Choroid plexus epithelial cell (primary cell): Measurements from ENCODE around the gene FAM78A.

Source experiments
- DNase-seq: peaks from one replicate; pipeline ENCODE4 v3.0.0-alpha.2; 2010; ENCODE audit warnings: low read depth
- H3K4me3 ChIP-seq: 2 replicates; pipeline ENCODE4 v1.5.1; 2011; ENCODE audit warnings: low read depth, mild to moderate bottlenecking, control low read depth, low read length, moderate library complexity
- TF ChIP-seq, protein P1 (sequence below): conservative IDR thresholded peaks from 2 replicates; pipeline ENCODE4 v1.5.1; 2011; ENCODE audit warnings: low read depth, mild to moderate bottlenecking, control low read depth, inconsistent platforms, low read length, moderate library complexity

The FAM78A gene

GRCh38 chr9:131308452-131308851 is 32.1 kb upstream of the FAM78A start:
- DNase-seq, result no peak
- TF ChIP-seq, protein P1, sequence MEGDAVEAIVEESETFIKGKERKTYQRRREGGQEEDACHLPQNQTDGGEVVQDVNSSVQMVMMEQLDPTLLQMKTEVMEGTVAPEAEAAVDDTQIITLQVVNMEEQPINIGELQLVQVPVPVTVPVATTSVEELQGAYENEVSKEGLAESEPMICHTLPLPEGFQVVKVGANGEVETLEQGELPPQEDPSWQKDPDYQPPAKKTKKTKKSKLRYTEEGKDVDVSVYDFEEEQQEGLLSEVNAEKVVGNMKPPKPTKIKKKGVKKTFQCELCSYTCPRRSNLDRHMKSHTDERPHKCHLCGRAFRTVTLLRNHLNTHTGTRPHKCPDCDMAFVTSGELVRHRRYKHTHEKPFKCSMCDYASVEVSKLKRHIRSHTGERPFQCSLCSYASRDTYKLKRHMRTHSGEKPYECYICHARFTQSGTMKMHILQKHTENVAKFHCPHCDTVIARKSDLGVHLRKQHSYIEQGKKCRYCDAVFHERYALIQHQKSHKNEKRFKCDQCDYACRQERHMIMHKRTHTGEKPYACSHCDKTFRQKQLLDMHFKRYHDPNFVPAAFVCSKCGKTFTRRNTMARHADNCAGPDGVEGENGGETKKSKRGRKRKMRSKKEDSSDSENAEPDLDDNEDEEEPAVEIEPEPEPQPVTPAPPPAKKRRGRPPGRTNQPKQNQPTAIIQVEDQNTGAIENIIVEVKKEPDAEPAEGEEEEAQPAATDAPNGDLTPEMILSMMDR, result no peak
- no peak overlapping the region for H3K4me3 ChIP-seq

DNA sequence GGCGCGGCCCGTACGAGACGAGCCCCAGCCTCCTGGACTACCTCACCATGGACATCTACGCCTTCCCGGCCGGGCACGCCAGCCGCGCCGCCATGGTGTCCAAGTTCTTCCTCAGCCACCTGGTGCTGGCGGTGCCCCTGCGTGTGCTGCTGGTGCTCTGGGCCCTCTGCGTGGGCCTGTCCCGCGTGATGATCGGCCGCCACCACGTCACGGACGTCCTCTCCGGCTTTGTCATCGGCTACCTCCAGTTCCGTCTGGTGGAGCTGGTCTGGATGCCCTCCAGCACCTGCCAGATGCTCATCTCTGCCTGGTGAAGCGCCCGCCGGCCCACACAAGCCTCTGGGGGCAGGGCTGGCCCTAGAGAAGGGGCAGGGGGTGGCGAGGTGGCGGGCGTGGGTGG is 31.7 kb upstream of the FAM78A start:
- TF ChIP-seq, protein P1, result no peak
- no peak for DNase-seq
- no peak overlapping the region for H3K4me3 ChIP-seq

GRCh38 chr9:131306397-131307004 is 30.2 kb upstream of the FAM78A start:
- DNase-seq, result no peak
- TF ChIP-seq, protein P1, result no peak

GRCh38 chr9:131304676-131305355 is 28.5 kb upstream of the FAM78A start:
- H3K4me3 ChIP-seq, result no peak overlapping the region
- DNase-seq, result peak; percentile 25
- TF ChIP-seq, protein P1, result no peak

More at GRCh38 chr9:131306397-131307004, 30.2 kb upstream of the FAM78A start:
- no peak overlapping the region for H3K4me3 ChIP-seq

- no peak overlapping the region for H3K4me3 ChIP-seq
- TF ChIP-seq, protein P1, result no peak
- DNase-seq, result no peak
Measured at GRCh38 chr9:131303381-131304321, 27.3 kb upstream of the FAM78A start.

DNA sequence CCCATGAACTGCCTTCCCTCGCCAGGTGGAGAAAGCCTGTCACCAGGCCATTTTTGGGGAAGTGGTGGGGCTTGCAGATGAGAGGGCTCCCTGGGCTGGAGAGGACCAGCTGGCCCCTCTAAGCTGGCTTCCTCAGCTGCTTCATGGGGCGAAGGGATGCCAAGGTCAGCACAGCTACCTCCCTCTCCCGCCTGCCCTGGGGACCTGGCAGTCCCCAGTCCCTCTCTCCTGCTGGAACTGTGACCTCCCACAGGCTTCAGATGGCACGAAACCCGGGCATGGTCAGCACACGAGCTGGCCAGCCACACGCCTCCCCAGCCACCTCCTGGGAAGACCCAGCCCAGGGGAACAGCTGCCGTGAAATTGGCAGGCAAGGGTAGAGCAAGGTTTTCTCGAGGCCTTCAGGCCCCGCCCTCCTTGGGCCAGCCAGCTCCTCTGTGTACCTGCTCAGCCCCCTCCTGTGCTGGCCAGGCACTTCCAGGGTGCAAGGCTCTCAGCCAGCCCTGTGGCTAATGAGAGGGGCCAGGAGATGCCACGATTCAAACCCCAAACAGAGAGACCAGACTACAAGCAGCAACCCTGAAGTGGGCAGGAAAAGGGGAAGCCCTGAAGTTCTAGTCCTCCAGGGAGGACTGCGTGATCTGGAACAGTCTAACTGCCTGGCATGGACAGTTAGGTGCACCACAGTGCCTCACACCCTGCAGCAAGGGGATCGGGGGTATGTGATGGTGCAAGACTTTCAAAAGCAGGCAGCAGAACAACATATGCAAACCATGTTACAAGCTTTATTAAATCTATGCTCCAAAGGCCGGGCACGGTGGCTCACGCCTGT is 26.1 kb upstream of the FAM78A start:
- TF ChIP-seq, protein P1, result no peak
- no peak overlapping the region for H3K4me3 ChIP-seq

More for the DNA sequence above, 26.1 kb upstream of the FAM78A start:
- no peak for DNase-seq
